ENCODE measurements around the gene ZNF335.
A peak's percentile ranks its signal among the peaks of the same experiment; 100 is the strongest.
"Not testable (repeated sequence)": the region's sequence is repeated elsewhere in the genome, so short reads cannot be mapped to it uniquely, and the experiment has no call there.

ZNF335 gene

GRCh38 chr20:46002008-46002407, 30.0 kb upstream of the ZNF335 start:
- DNase-seq (ENCODE audit: low spot score), result no peak

- no peak for DNase-seq (ENCODE audit: low spot score)
Measured at GRCh38 chr20:46001498-46001897, 29.5 kb upstream of the ZNF335 start.

- no peak for DNase-seq (ENCODE audit: low spot score)
Measured at GRCh38 chr20:46000262-46000996, 28.4 kb upstream of the ZNF335 start.

- no peak for DNase-seq (ENCODE audit: low spot score)
Measured at GRCh38 chr20:45999557-46000261, 27.7 kb upstream of the ZNF335 start.

GRCh38 chr20:45998761-45999160, 26.8 kb upstream of the ZNF335 start:
- DNase-seq (ENCODE audit: low spot score), result no peak

GRCh38 chr20:45998337-45998736, 26.3 kb upstream of the ZNF335 start:
- DNase-seq (ENCODE audit: low spot score), result no peak

GRCh38 chr20:45997187-45997586, 25.2 kb upstream of the ZNF335 start:
- DNase-seq (ENCODE audit: low spot score), result no peak

GRCh38 chr20:45995495-45996097, 23.6 kb upstream of the ZNF335 start:
- not testable (repeated sequence) for DNase-seq (ENCODE audit: low spot score)

- no peak for DNase-seq (ENCODE audit: low spot score)
Measured at GRCh38 chr20:45994761-45995493, 22.9 kb upstream of the ZNF335 start.

GRCh38 chr20:45993197-45993951, 21.4 kb upstream of the ZNF335 start:
- no peak for DNase-seq (ENCODE audit: low spot score)

GRCh38 chr20:45991616-45992015, 19.6 kb upstream of the ZNF335 start:
- DNase-seq (ENCODE audit: low spot score), result no peak

- not testable (repeated sequence) for DNase-seq (ENCODE audit: low spot score)
Measured at GRCh38 chr20:45988830-45989229, 16.8 kb upstream of the ZNF335 start.

- DNase-seq (ENCODE audit: low spot score), result peak; percentile 76
Measured at GRCh38 chr20:45987108-45987780, 15.2 kb upstream of the ZNF335 start.

- no peak for DNase-seq (ENCODE audit: low spot score)
Measured at GRCh38 chr20:45985573-45985972, 13.6 kb upstream of the ZNF335 start.

GRCh38 chr20:45983279-45983743, 11.3 kb upstream of the ZNF335 start:
- DNase-seq (ENCODE audit: low spot score), result no peak

- no peak for DNase-seq (ENCODE audit: low spot score)
Measured at GRCh38 chr20:45981261-45981660, 9.3 kb upstream of the ZNF335 start.

- no peak for DNase-seq (ENCODE audit: low spot score)
Measured at GRCh38 chr20:45976086-45976485, 4.1 kb upstream of the ZNF335 start.

- no peak for DNase-seq (ENCODE audit: low spot score)
Measured at GRCh38 chr20:45975686-45976085, 3.7 kb upstream of the ZNF335 start.

GRCh38 chr20:45974896-45975565, 3.0 kb upstream of the ZNF335 start:
- no peak for DNase-seq (ENCODE audit: low spot score)

GRCh38 chr20:45972500-45973183, 639 bp upstream of the ZNF335 start:
- DNase-seq (ENCODE audit: low spot score), result no peak
